HG03457 (cell line): ENCODE measurements around the gene BOC.

Experiments
- ATAC-seq: cut with Tn5 transposase; IDR thresholded peaks from one replicate; pipeline ENCODE4 v1.9.1; 2021; ENCODE audit warnings: moderate number of reproducible peaks; ENCODE audit not compliant: unreplicated experiment

The BOC gene

GRCh38 chr3:113247068-113247467 is 35.7 kb downstream of the BOC start:
- ATAC-seq = no peak

GRCh38 chr3:113247675-113248458 is 36.5 kb downstream of the BOC start:
- no peak for ATAC-seq

- ATAC-seq = no peak
These were observed 37.8 kb downstream of the BOC start for GRCh38 chr3:113249111-113249510.

GRCh38 chr3:113249601-113250000 is 38.2 kb downstream of the BOC start:
- no peak for ATAC-seq

DNA sequence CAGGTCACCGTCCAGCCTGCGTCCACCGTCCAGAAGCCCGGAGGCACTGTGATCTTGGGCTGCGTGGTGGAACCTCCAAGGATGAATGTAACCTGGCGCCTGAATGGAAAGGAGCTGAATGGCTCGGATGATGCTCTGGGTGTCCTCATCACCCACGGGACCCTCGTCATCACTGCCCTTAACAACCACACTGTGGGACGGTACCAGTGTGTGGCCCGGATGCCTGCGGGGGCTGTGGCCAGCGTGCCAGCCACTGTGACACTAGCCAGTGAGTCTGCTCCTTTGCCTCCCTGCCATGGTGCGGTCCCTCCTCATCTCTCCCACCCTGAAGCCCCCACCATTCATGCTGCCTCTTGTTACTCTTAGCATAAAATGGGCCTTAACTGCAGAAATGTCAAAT is 39.2 kb downstream of the BOC start:
- no peak for ATAC-seq

- ATAC-seq = no peak
These were observed 40.5 kb downstream of the BOC start for GRCh38 chr3:113251817-113252216.

GRCh38 chr3:113252553-113252952 is 41.2 kb downstream of the BOC start:
- ATAC-seq = no peak

- ATAC-seq = no peak
These were observed 42.3 kb downstream of the BOC start for GRCh38 chr3:113253702-113254101.

DNA sequence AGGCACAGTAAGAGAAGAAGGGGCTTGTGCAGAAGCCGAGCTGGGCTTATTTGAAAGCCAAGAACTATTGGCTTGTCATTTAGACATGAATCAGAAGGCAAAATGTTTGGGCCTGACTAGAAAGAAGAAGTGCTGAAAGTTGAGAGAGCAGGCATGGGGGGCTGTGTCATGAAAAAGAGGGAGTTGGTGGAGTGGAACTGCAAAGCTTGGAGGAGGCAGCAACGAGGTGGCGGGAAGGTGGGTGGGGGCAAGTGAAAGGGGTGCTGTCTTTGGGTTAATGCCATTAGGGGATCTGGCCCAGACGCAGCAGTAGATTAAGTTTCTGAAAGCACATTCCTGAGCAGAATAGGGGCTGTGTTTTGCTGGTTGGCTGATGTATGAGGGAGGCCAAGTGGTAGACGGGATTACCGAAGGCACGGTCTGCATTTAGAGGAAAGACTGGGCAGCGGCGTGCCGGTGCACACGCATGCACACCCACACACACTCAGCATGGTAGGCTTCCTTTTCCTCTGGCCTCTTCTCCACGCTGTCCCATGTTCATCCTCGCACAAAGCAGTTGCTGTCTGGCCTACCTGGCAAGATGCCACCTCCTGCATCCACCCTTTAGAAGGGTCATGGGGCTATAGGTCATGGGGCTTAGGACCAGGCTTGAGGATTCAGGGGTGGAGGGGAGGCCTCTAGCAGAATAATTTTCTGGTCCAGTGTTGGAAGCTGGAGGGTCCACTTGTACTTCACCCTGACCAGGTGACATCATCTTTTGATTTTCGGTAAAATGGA is 43.0 kb downstream of the BOC start:
- no peak for ATAC-seq

DNA sequence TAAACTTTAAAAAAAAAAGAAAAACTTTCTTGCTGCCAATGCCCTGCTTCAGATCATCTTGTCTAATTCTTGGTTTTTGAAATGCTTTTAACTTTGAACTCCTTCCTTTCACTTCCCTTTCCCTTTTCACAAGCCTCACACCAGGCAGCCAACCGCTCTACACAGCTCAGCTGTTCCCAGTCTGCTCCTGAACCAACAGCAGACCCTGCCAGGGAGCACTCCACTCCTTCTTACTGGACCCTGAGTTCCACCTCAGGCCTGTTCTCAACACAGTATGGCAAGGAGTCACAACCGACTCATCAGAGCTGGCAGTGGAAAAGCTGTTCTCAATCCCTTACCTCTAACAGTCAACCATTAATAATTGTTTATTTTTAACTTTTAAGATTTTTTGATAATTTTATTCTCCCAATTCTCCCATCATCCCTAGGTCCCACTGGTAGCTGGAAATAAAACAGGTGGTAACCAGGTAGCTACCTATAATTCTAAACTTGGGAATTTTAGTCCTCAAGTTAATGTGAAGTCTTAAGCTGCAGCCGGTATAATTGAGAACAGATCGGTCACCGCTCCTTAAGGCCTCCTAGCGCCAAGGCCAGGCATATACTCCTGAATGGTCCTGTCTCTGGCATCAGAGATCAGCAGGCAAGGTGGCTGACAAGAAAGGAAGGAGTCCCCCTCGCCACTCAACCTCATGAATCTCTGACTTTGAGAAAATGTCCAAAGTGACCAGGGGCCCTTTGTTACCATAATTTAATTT is 43.9 kb downstream of the BOC start:
- no peak for ATAC-seq

GRCh38 chr3:113255854-113256615 is 44.7 kb downstream of the BOC start:
- no peak for ATAC-seq

DNA sequence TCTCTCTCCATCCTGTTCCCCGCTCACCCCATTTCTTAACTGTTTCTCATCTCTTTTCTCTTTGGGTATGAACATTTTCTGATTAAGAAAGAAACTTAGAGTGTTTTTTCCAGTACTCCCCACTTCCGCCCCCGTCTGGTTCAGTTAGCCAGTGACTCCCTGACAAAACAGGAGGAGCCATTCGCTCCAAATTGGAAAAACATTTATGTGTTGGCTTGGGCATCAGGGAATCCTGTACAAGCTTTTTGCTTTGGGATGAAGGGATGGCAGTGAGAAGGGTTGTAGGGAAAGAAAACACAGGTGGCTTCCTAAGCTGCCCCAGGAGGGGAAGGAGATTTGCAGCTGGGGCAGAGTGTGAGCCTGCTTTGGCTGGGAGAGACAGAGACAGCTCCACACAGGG is 47.0 kb downstream of the BOC start:
- no peak for ATAC-seq

DNA sequence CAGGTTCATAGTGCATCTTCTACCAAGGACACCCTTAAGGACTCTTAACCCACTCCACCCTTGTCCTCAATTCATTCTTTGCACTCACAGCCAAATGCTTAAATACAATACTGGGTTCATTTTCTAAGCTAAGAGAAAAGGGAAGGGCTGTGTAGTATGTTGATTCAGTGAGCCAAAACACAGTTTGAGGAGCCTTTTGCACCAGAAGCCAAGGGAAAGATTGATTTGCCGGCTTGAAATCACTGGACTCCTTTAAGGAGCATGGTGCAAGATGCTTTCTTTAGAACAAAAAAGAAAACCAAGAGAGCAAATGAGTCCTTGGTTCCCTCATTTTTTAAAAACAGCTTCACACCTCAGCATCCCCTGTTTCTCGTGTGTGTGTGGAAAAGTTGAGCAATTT is 47.8 kb downstream of the BOC start:
- no peak for ATAC-seq

- no peak for ATAC-seq
These were observed 49.8 kb downstream of the BOC start for GRCh38 chr3:113261063-113261625.

- ATAC-seq = no peak
These were observed 50.4 kb downstream of the BOC start for GRCh38 chr3:113261626-113262303.

DNA sequence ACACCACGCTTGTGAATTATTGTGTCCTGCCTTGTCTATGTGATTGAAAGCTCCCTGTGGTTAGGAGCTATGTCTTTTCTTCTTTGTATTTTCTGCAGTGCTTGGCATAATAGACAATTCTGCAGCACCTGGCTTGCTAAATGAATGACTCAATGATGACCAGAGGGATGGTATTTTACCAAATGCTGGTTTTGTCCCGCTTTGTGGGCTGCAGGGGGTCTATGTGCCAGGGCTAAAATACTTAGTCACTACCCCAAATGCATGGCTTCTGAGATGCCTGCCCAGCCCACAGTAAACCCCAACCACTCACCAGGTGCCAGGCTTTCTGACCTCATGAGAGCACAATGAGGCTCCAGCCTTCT is 50.9 kb downstream of the BOC start:
- no peak for ATAC-seq

DNA sequence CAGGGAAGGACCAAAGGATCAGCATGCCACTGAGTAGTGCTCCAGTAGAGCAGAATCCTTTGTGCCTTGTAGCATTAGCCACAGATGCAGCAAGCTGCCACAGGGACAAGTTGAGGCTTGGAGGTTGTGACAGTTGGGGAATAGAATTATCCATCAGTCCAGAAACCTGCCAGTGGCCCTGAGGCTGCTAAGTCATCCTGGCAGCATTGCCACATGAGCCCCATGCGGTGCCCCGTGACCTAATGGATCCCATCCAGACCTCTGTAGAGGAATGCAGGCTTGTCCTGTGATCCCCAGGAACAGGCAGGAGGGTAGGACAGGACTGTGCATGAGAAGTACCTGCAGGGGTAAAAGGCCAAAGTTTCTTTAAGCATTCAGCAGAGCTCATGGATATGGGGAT is 51.7 kb downstream of the BOC start:
- no peak for ATAC-seq

GRCh38 chr3:113263778-113264177 is 52.4 kb downstream of the BOC start:
- ATAC-seq = no peak

DNA sequence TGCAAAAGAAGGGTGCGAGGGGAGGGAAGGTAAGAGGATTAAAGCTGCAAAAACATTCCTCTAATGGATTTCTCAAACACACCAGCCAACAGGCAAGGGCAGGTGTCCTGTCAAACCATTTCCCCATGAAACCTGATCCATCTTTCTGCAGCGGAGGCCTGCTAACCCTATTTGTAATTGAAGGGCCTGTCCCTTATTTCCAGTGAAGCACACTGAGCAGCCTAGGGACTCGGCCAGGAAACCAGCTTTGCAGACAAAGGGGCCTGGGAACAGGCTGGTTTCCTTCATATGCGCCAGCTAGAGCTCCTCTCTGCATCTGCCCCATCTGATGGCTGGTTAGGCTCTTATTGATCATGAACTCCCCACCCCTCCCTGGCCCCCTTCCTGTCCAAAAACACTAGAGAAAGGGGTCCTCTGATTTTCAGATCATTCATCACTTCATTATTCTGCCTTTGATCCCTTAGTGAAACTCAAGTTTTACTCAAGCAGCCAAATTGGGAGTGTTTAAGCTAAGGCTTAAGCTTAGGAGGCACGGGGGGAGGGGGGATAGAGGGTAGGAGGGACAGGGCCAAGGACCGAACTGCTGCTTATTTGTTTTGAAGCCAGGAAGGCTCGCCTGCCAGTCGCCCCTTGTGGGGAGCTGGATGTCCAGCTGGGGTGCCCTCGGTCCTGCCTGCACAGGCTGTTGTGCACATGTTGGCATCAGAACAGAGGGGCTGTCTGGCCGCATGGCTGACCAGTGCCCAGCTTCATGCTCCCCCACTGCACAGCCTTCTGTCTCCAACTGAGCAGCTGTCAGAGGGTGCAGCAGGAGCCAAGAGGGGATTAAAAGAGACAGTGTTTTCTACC is 53.1 kb downstream of the BOC start:
- ATAC-seq = no peak
